H1 (cell line): ENCODE results near the gene TEX13B. TPM values are rescaled to one million over a fixed set of nuclear protein-coding genes. Genes with fewer than 3 reads are reported as not detected.

Experiments used
- CTCF ChIA-PET: fragments of 300-600 bp; sonication (Branson Sonifier 250); formaldehyde crosslinking; loops from one replicate; lab custom pipeline; 2021; ENCODE audit not compliant: partially characterized antibody; lab: Charles Lee
- POLR2A ChIA-PET: fragments of 300-600 bp; sonication (Branson Sonifier 250); formaldehyde crosslinking; loops from one replicate; lab custom pipeline; 2021; ENCODE audit warnings: inconsistent platforms; ENCODE audit not compliant: partially characterized antibody; lab: Charles Lee
- DNase-seq, 2 experiments: peaks; one replicate each; pipeline versions ENCODE4 v3.0.0 to v3.0.0-alpha.2; 2010 to 2022; ENCODE audit warnings: low spot score in 2 of 2, low read depth in 1 of 2, mixed read lengths in 1 of 2
- FAIRE-seq: peaks from 2 replicates; lab custom pipeline; 2011; peaks lifted over from hg19 to GRCh38; lab: Jason Lieb, UNC
- H2AFZ ChIP-seq: 2 replicates; pipeline ENCODE4 v1.8.1; 2012; ENCODE audit warnings: low read length, inconsistent platforms
- H2AK5ac ChIP-seq: 2 replicates; pipeline ENCODE4 v1.6.1; 2013; ENCODE audit warnings: low read depth, low read length
- H2BK120ac ChIP-seq: replicated peaks from 2 replicates; pipeline ENCODE3; 2013; ENCODE audit warnings: low read depth, low read length, inconsistent platforms
- H2BK12ac ChIP-seq: 2 replicates; pipeline ENCODE4 v1.6.1; 2013; ENCODE audit warnings: low read depth, low read length
- H2BK15ac ChIP-seq: 2 replicates; pipeline ENCODE4 v1.6.1; 2013; ENCODE audit warnings: low read length
- H2BK20ac ChIP-seq: 2 replicates; pipeline ENCODE4 v1.6.1; 2013; ENCODE audit warnings: low read length
- H2BK5ac ChIP-seq: 2 replicates; pipeline ENCODE4 v1.6.1; 2013; ENCODE audit warnings: low read depth, low read length
- H3K14ac ChIP-seq: 2 replicates; pipeline ENCODE4 v1.6.1; 2013; ENCODE audit warnings: inconsistent platforms; ENCODE audit not compliant: insufficient read length
- H3K18ac ChIP-seq: 2 replicates; pipeline ENCODE4 v1.6.1; 2013; ENCODE audit warnings: low read length; ENCODE audit errors: extremely low read depth
- H3K23ac ChIP-seq: 2 replicates; pipeline ENCODE4 v1.6.1; 2013; ENCODE audit warnings: inconsistent platforms; ENCODE audit not compliant: insufficient read length
- H3K23me2 ChIP-seq: 2 replicates; pipeline ENCODE4 v1.6.1; 2013; ENCODE audit warnings: low read depth, low read length
- H3K27ac ChIP-seq: 2 replicates; pipeline ENCODE4 v1.6.1; 2011; ENCODE audit warnings: low read depth, low read length, inconsistent platforms
- H3K27me3 ChIP-seq, 4 experiments: replicated peaks in 1 of 4; 1 replicate in 1 of 4; 2 replicates in 3 of 4; pipeline versions ENCODE4 v1.6.1 to v1.8.1; 2011 to 2013; ENCODE audit warnings: low read length in 3 of 4, mild to moderate bottlenecking in 3 of 4, inconsistent platforms in 2 of 4, mixed read lengths in 2 of 4, moderate library complexity in 1 of 4; ENCODE audit not compliant: control insufficient read depth in 3 of 4, insufficient read depth in 3 of 4; ENCODE audit errors: extremely low read depth in 1 of 4
- H3K36me3 ChIP-seq, 4 experiments: 2 replicates each; pipeline versions ENCODE4 v1.6.1 to v1.8.1; 2011 to 2013; ENCODE audit warnings: mild to moderate bottlenecking in 4 of 4, low read length in 3 of 4, moderate library complexity in 2 of 4, control low read depth in 1 of 4, inconsistent platforms in 1 of 4; ENCODE audit not compliant: insufficient read depth in 4 of 4, control insufficient read depth in 2 of 4
- H3K4ac ChIP-seq: replicated peaks from 2 replicates; pipeline ENCODE3; 2013; ENCODE audit warnings: low read length, low read depth, mixed read lengths, inconsistent platforms; ENCODE audit not compliant: insufficient read length
- H3K4me1 ChIP-seq, 4 experiments: replicated peaks in 1 of 4; 1 replicate in 1 of 4; 2 replicates in 3 of 4; pipeline versions ENCODE4 v1.6.1 to v1.8.1; 2011 to 2013; ENCODE audit warnings: low read length in 3 of 4, inconsistent platforms in 2 of 4, mixed read lengths in 1 of 4; ENCODE audit not compliant: insufficient read depth in 4 of 4, control insufficient read depth in 3 of 4
- H3K4me2 ChIP-seq, 2 experiments: 2 replicates each; pipeline versions ENCODE4 v1.6.1 to v1.8.1; 2011 to 2013; ENCODE audit warnings: low read depth in 2 of 2, low read length in 2 of 2, control low read depth in 1 of 2, inconsistent platforms in 1 of 2, mild to moderate bottlenecking in 1 of 2; ENCODE audit not compliant: insufficient read depth in 1 of 2
- H3K4me3 ChIP-seq, 4 experiments: fragments of 200-600, 300-600 bp in 1 of 4; sonication (generic), shearing (Covaris generic), sonication (Bioruptor Twin) in 1 of 4; 2 replicates each; pipeline versions ENCODE4 v1.5.1 to v1.8.1; 2011 to 2016; ENCODE audit warnings: low read length in 4 of 4, low read depth in 3 of 4, control low read depth in 2 of 4, inconsistent platforms in 2 of 4, mild to moderate bottlenecking in 2 of 4, mixed read lengths in 1 of 4, moderate library complexity in 1 of 4; ENCODE audit not compliant: insufficient read depth in 2 of 4; ENCODE audit errors: extremely low read depth in 1 of 4
- H3K56ac ChIP-seq: replicated peaks from 2 replicates; pipeline ENCODE3; 2013; ENCODE audit warnings: low read depth, mild to moderate bottlenecking, mixed read lengths, low read length, inconsistent platforms; ENCODE audit not compliant: insufficient read length
- H3K79me1 ChIP-seq: 2 replicates; pipeline ENCODE4 v1.6.1; 2013; ENCODE audit warnings: low read depth, low read length, control low read depth
- H3K79me2 ChIP-seq, 2 experiments: 2 replicates each; pipeline versions ENCODE4 v1.6.1 to v1.8.1; 2012 to 2013; ENCODE audit warnings: low read length in 2 of 2, mild to moderate bottlenecking in 2 of 2, inconsistent platforms in 1 of 2; ENCODE audit not compliant: insufficient read depth in 2 of 2, control insufficient read depth in 1 of 2
- H3K9ac ChIP-seq, 4 experiments: replicated peaks in 1 of 4; 1 replicate in 1 of 4; 2 replicates in 3 of 4; pipeline versions ENCODE4 v1.6.1 to v1.8.1; 2011 to 2013; ENCODE audit warnings: low read depth in 3 of 4, low read length in 3 of 4, control low read depth in 2 of 4, mild to moderate bottlenecking in 2 of 4, moderate library complexity in 2 of 4, inconsistent platforms in 1 of 4; ENCODE audit errors: extremely low read depth in 1 of 4
- H3K9me3 ChIP-seq, 2 experiments: 2 replicates each; pipeline versions ENCODE4 v1.6.1 to v1.8.1; 2012 to 2013; ENCODE audit warnings: mild to moderate bottlenecking in 2 of 2, moderate library complexity in 2 of 2, control low read depth in 1 of 2, inconsistent platforms in 1 of 2, low read depth in 1 of 2, low read length in 1 of 2, mixed read lengths in 1 of 2; ENCODE audit not compliant: insufficient read depth in 2 of 2
- H4K20me1 ChIP-seq, 2 experiments: replicated peaks in 1 of 2; 2 replicates each; pipeline versions ENCODE3 to v1.8.1; 2011 to 2013; ENCODE audit warnings: inconsistent platforms in 2 of 2, low read length in 2 of 2, mild to moderate bottlenecking in 1 of 2; ENCODE audit not compliant: insufficient read depth in 2 of 2, control insufficient read depth in 1 of 2
- H4K5ac ChIP-seq: 2 replicates; pipeline ENCODE4 v1.6.1; 2013; ENCODE audit warnings: low read length, low read depth, mixed read lengths, inconsistent platforms; ENCODE audit not compliant: insufficient read length
- H4K8ac ChIP-seq: 2 replicates; pipeline ENCODE4 v1.8.0; 2013; ENCODE audit warnings: mild to moderate bottlenecking, moderate library complexity, low read length, inconsistent platforms; ENCODE audit not compliant: insufficient read depth; ENCODE audit errors: extremely low read depth
- H4K91ac ChIP-seq: replicated peaks from 2 replicates; pipeline ENCODE3; 2013; ENCODE audit warnings: low read length, mixed read lengths, inconsistent platforms; ENCODE audit not compliant: insufficient read length
- BACH1 ChIP-seq: IDR thresholded peaks from 2 replicates; pipeline ENCODE4 v1.6.1; 2012; ENCODE audit warnings: low read length, improper control_type of control experiment
- CTCF ChIP-seq, 3 experiments: IDR thresholded peaks; 1 replicate in 2 of 3; 2 replicates in 1 of 3; pipeline versions ENCODE4 v1.5.1 to v1.6.1; 2011; ENCODE audit warnings: low read length in 3 of 3, mild to moderate bottlenecking in 3 of 3, inconsistent platforms in 2 of 3, low read depth in 1 of 3, moderate library complexity in 1 of 3; ENCODE audit not compliant: insufficient read depth in 1 of 3; ENCODE audit errors: control extremely low read depth in 1 of 3
- HDAC6 ChIP-seq: IDR thresholded peaks from one replicate; pipeline ENCODE4 v1.7.1; 2012; ENCODE audit warnings: low read depth, mild to moderate bottlenecking, inconsistent platforms, low read length, moderate library complexity
- RBBP5 ChIP-seq: IDR thresholded peaks from 2 replicates; pipeline ENCODE4 v1.7.1; 2012; ENCODE audit warnings: low read depth, mild to moderate bottlenecking, inconsistent platforms, low read length, moderate library complexity, borderline replicate concordance
- SIRT6 ChIP-seq: IDR thresholded peaks from one replicate; pipeline ENCODE4 v1.7.1; 2012; ENCODE audit warnings: low read length, inconsistent platforms
- SIX5 ChIP-seq: IDR thresholded peaks from 2 replicates; pipeline ENCODE4 v1.6.1; 2011; ENCODE audit warnings: mild to moderate bottlenecking, low read depth, low read length
- WGBS, 2 experiments: shearing (Covaris generic) in 1 of 2; methylation state at CpG; one replicate each; pipeline versions ENCODE4 v1.1.6 to v1.1.7; 2013 to 2015; ENCODE audit warnings: low lambda C conversion rate in 2 of 2, mixed read lengths in 2 of 2, inconsistent platforms in 1 of 2, low coverage in 1 of 2, missing lambda C conversion rate in 1 of 2; ENCODE audit not compliant: insufficient replicate concordance in 2 of 2, insufficient coverage in 1 of 2, insufficient read length in 1 of 2; ENCODE audit errors: extremely low coverage in 1 of 2, missing lambda C conversion rate in 1 of 2; 5-methylcytosine and 5-hydroxymethylcytosine counted together
- polyA plus RNA-seq, 7 experiments: library from polyadenylated mRNA; depleted of rRNA in 3 of 7; stranded (reverse) in 5 of 7; unstranded in 2 of 7; fragments of >200 nt in 5 of 7; fragments of 200-250 nt in 2 of 7; gene quantifications; 1 replicate in 5 of 7; 2 replicates in 1 of 7; 4 replicates in 1 of 7; pipeline versions ENCODE4 v1.2.1 to v1.2.3, GENCODE V29; 2011 to 2013; ENCODE audit warnings: missing spikeins in 2 of 7, mixed read lengths in 2 of 7
- total RNA-seq: library from RNA; stranded (reverse); fragmentation: NEBNext Ultra II Directional; extraction: Animal tissue kit (Norgen Biotek cat#: 25700); gene quantifications from 2 replicates; pipeline ENCODE4 v1.2.1, GENCODE V29; 2021

The TEX13B gene
- total and polyA plus RNA-seq, 2 of the 8 experiments (the other 6 are each of a cell fraction or from before 2014, with no cell fraction given) = 0.06 to 0.32 TPM

GRCh38 chrX:107970073-107970472 is 12.1 kb downstream of the TEX13B start:
- Histone ChIP-seq H3K56ac (no peak overlapping the region), H3K4me1 (no peaks in the 10 kb centered on the region), H3K79me1 (no peaks in the 10 kb centered on the region), H3K36me3 (no peaks in the 10 kb centered on the region; a peak in 1 of 8 replicates), H2BK120ac (no peak overlapping the region), H2AK5ac (no peak overlapping the region), H4K8ac (no peak overlapping the region), H3K27ac (no peak overlapping the region), H3K9ac (no peak overlapping the region), H3K9me3 (no peaks in the 10 kb centered on the region), H4K20me1 (no peaks in the 10 kb centered on the region), H3K27me3 (no peaks in the 10 kb centered on the region), H3K18ac (no peak overlapping the region), H3K14ac (no peak overlapping the region), H2BK12ac (no peak overlapping the region), H3K23ac (no peak overlapping the region), H4K5ac (no peak overlapping the region), H3K4me2 (0 out of 4 replicates have a peak overlapping the region, but pooled peaks of 1 of the 2 experiments have one; percentile 2), H3K4me3 (no peak overlapping the region), H2BK15ac (no peak overlapping the region), H2BK5ac (no peak overlapping the region), H3K79me2 (no peaks in the 10 kb centered on the region), H3K4ac (no peak overlapping the region), H4K91ac (no peak overlapping the region), H2AFZ (no peak overlapping the region), H3K23me2 (no peaks in the 10 kb centered on the region), H2BK20ac (no peak overlapping the region)
- FAIRE-seq (no peak), DNase-seq (no peak)
- TF ChIP-seq HDAC6 = no peak
- no peak for TF ChIP-seq SIRT6
- no peak for TF ChIP-seq BACH1
- TF ChIP-seq SIX5 = no peak
- peak in 1 of 3 experiments; percentile 22; a peak in 1 of 4 replicates for TF ChIP-seq CTCF (IDR thresholded peaks at IDR 0.05; ENCODE audit: control extremely low read depth in 1 of 3, insufficient read depth in 1 of 3, low read depth in 1 of 3, low read length in 3 of 3)
- no peak for TF ChIP-seq RBBP5
- ChIA-PET POLR2A (no interaction called here), CTCF (interaction anchor here (1.5 to 1.7 kb wide), 2 partner anchors 11 to 312 kb away, joined by 3 to 4 read pairs; no protein-coding TSS in a partner anchor)
- WGBS, 2 experiments = 41% methylated on average over 2 of the region's 2 CpGs; no CpG with 5 or more reads in 1 of the 2 experiments
